Measurements from ENCODE around the gene C12orf50. TPM values are rescaled to one million over a fixed set of nuclear protein-coding genes. Genes with fewer than 3 reads are reported as not detected.

C12orf50 gene
- total RNA-seq, 2 donors from 2014 or later: 0.14 TPM; not detected in 1

Other genes starting within 250 kb of the C12orf50 start
- 10 to 100 TPM; 12.7 to 16.4 TPM for gene CEP290, start 112.7 kb upstream of the C12orf50 start, total RNA-seq
- gene TMTC3, start 112.9 kb upstream of the C12orf50 start, total RNA-seq: 10 to 100 TPM; 26.3 to 29.2 TPM

Measured in posterior vena cava (tissue), 2 donors.